Stomach smooth muscle (tissue), 2 donors: ENCODE data around the gene HAUS6.
"Not testable (repeated sequence)": the region's sequence is repeated elsewhere in the genome, so short reads cannot be mapped to it uniquely, and the experiment has no call there.

ENCODE experiments used
- H3K27ac ChIP-seq: one replicate; pipeline ENCODE4 v1.7.0; 2013; ENCODE audit warnings: mild to moderate bottlenecking, low read length, inconsistent platforms
- H3K27me3 ChIP-seq, 2 donors: one replicate each; pipeline ENCODE4 v1.7.0; 2013; ENCODE audit warnings: low read length in 2 of 2; ENCODE audit not compliant: insufficient read depth in 2 of 2, control insufficient read depth in 1 of 2
- H3K36me3 ChIP-seq, 2 donors: one replicate each; pipeline ENCODE4 v1.7.0; 2013; ENCODE audit warnings: low read length in 2 of 2; ENCODE audit not compliant: control insufficient read depth in 2 of 2, insufficient read depth in 2 of 2
- H3K4me1 ChIP-seq: one replicate; pipeline ENCODE4 v1.7.0; 2013; ENCODE audit warnings: low read length; ENCODE audit not compliant: control insufficient read depth, insufficient read depth
- H3K4me3 ChIP-seq, 2 donors: one replicate each; pipeline ENCODE4 v1.7.0; 2013; ENCODE audit warnings: low read length in 2 of 2
- H3K9ac ChIP-seq, 2 donors: one replicate each; pipeline ENCODE4 v1.7.0; 2013; ENCODE audit warnings: low read length in 2 of 2, mild to moderate bottlenecking in 1 of 2
- H3K9me3 ChIP-seq, 2 donors: one replicate each; pipeline ENCODE4 v1.7.0; 2013; ENCODE audit warnings: low read length in 2 of 2; ENCODE audit not compliant: control insufficient read depth in 2 of 2
- donor health status: healthy.
- donor health status: Pancreatic carcinoma.

Gene HAUS6

DNA sequence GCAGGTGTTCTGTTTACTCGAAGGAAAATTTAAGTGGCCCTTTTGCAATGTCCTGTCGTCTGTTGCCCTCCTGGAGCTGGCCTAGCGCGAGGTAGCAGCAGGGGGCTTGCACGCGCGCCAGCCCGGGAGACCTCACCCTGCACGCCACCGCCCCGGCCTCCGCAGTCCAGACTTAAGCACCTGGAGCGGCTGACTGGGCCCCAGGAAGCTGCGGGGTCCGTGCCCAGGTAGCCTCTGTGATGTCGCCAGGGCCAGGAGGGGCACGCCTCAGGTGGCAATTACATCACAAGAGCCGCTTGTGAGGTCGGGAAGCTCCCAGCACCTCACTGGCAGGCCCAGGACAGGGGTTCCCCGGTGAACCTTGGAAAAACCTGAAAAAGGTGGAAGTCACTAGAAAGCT, 69.7 kb downstream of the HAUS6 start, which contains the start of gene SAXO1:
Gene SAXO1, minus strand, starts transcription at position 195 of the 400 bp plus-strand sequence. CDS start 301 bp downstream, outside the sequence.
- Histone ChIP-seq H3K36me3 (no peaks in the 10 kb centered on the region), H3K27me3 (no peaks in the 10 kb centered on the region), H3K4me3 (no peak within 1 kb of the TSS), H3K4me1 (peaks cover 3% of the 10 kb centered on the region), H3K27ac (no peak within 1 kb of the TSS), H3K9me3 (no peaks in the 10 kb centered on the region), H3K9ac (no peak within 1 kb of the TSS)

DNA sequence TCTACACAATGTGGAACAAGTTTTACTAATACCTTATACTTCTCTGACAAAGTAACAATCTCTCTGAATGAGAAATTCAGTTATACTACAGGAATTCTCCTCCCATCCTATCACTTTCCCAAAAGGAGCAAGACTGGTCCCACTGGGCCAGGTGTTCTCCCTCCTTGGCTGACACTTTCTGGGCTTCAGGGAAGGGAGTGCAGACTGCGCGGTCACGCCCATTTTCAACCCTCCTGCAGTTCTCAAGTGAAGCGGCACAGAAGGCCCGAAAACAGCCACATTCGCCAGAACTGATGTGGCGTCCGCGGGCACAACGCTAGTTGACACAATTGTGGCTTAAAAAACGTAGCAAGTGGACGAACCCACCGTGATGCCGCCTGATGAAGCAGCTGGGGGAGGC, 70.3 kb downstream of the HAUS6 start:
- H3K27ac ChIP-seq: no peak overlapping the region
- H3K4me1 ChIP-seq: peaks cover 3% of the 10 kb centered on the region
- no peak overlapping the region for H3K9ac ChIP-seq
- H3K27me3 ChIP-seq: no peaks in the 10 kb centered on the region
- no peaks in the 10 kb centered on the region for H3K9me3 ChIP-seq
- no peak overlapping the region for H3K4me3 ChIP-seq
- no peaks in the 10 kb centered on the region for H3K36me3 ChIP-seq

DNA sequence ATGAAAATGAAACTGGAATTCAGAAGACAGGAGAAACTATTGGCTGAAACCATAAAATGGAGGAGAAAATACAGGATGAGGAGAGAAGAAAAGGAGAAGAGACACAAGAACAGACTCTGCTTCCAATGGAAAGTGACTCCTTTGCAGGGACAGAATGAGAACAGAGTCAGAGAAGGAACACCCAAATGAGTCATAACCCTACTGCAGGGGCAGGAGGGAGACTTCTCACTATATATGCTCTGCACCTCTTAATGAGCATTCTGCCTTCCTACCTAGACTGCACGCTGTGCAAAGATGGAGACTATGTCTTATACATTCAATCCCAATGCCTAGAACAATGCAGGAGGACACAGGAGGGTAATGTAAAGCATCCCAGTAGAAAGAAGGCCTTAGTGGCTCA, 71.8 kb downstream of the HAUS6 start:
- Histone ChIP-seq H3K27me3 (no peaks in the 10 kb centered on the region), H3K36me3 (no peaks in the 10 kb centered on the region), H3K27ac (no peak overlapping the region), H3K4me1 (peaks cover 3% of the 10 kb centered on the region), H3K4me3 (no peak overlapping the region), H3K9me3 (no peaks in the 10 kb centered on the region), H3K9ac (no peak overlapping the region)

DNA sequence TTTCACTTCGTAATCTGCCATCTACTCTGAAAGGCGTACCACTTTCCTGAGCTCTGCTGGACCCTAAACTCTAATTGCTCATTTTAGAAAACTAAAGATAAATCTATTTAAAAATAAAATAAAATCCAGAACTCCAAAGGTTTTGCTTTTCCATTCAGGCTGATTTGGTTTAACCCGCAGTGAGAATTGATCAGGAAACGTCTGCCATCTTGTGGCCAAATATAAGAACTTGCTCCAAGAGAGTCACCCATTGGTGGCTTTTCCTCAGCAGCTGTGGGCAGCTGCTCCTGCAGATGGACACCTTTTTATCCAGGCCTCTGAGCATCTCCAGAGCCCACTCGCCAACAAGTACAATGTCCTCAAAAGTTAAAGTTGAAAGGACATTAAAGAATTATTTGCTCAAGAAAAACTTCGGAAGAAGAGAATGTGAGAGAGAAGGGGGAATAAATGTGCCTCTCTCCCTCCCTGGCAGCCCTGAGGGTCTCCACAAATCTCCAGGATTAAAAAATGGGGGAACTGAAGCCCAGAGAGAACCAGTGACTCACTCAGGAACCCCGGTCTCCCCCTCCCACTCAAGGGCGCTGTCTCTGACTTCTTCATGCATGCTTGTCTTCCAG, 73.8 kb downstream of the HAUS6 start:
- no peaks in the 10 kb centered on the region for H3K27me3 ChIP-seq
- no peak overlapping the region for H3K27ac ChIP-seq
- H3K9ac ChIP-seq: no peak overlapping the region
- peaks cover 3% of the 10 kb centered on the region for H3K4me1 ChIP-seq
- no peaks in the 10 kb centered on the region for H3K36me3 ChIP-seq
- no peak overlapping the region for H3K4me3 ChIP-seq
- no peaks in the 10 kb centered on the region for H3K9me3 ChIP-seq

DNA sequence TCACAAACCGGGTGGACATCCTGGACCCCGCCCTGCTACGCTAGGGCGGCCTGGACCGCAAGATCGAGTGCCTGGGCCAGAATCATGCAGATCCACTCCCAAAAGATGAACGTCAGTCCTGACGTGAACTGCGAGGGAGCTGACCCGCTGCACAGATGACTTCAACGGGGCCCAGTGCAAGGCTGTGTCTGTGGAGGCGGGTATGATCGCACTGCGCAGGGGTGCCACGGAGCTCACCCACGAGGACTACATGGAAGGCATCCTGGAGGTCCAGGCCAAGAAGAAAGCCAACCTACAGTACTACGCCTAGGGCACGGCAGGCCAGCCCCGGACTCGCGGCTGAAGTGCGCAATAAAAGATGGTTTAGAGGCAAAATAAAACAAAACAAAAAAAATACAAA, 74.9 kb downstream of the HAUS6 start:
- Histone ChIP-seq H3K9ac (no peak overlapping the region), H3K27ac (no peak overlapping the region), H3K4me1 (peaks cover 3% of the 10 kb centered on the region), H3K9me3 (no peaks in the 10 kb centered on the region), H3K36me3 (no peaks in the 10 kb centered on the region), H3K4me3 (no peak overlapping the region), H3K27me3 (no peaks in the 10 kb centered on the region)

DNA sequence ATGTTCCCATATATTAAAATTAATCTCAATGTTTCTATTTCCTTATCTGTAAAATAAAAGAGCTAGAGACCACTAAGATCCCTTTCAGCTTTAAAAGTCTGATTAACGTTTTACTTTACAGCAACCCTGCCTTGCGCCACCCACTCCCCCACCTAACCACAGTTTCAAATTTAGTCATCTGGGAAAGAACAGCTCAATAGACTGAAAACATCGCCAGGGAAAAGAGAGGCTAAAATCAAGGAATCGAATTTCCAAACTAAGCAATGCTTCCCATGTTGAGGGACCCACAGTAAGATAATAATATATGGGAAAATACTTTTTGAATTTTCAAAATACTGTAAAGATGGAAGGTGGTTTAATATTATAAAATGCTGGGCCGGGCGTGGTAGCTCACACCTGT, 76.3 kb downstream of the HAUS6 start:
- H3K4me1 ChIP-seq: peaks cover 3% of the 10 kb centered on the region
- peaks cover 0 to under 1% of the 10 kb centered on the region in 2 donors for H3K9me3 ChIP-seq
- no peak overlapping the region for H3K9ac ChIP-seq
- H3K27me3 ChIP-seq: no peaks in the 10 kb centered on the region
- H3K4me3 ChIP-seq: no peak overlapping the region
- H3K36me3 ChIP-seq: no peaks in the 10 kb centered on the region
- no peak overlapping the region for H3K27ac ChIP-seq

DNA sequence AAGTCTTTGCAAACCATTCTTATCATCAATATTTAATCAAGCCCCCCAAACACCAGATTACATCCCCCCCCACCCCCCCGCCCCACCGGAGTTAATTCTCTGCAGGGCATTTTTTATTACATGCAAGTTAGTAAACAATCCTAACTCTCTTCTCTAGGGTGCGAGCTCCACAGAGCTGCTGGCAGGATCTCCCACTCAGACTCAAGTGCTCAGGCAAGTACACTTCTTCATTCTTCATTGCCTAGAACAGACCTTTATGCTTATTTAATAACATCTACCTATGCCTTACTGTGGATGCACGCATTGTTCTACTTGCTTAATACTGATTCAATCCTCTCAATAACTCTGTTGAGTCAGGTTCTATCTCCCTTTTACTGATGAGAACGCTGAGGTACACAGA, 79.6 kb downstream of the HAUS6 start:
- H3K9me3 ChIP-seq: peaks cover 0 to 3% of the 10 kb centered on the region in 2 donors
- H3K27ac ChIP-seq: no peak overlapping the region
- no peaks in the 10 kb centered on the region for H3K4me1 ChIP-seq
- no peaks in the 10 kb centered on the region for H3K36me3 ChIP-seq
- no peaks in the 10 kb centered on the region for H3K27me3 ChIP-seq
- H3K4me3 ChIP-seq: no peak overlapping the region
- no peak overlapping the region for H3K9ac ChIP-seq

DNA sequence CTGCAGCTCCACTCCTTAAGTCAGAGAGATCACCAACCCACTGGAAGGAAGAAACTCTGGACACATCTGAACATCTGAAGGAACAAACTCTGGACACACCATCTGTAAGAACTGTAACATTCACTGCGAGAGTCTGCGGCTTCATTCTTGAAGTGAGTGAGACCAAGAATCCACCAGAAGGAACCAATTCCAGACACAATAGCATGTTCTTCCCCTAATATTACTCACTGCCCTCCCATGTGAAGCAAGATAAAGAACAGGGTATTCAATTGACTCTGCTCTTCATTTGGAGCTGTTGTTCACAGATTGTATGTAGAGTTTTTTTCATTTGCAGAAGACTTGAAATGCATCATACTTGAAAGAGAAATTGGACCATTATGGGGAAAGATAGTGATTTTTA, 80.5 kb downstream of the HAUS6 start:
- Histone ChIP-seq H3K9me3 (peaks cover 0 to 3% of the 10 kb centered on the region in 2 donors), H3K4me3 (no peak overlapping the region), H3K4me1 (no peaks in the 10 kb centered on the region), H3K9ac (no peak overlapping the region), H3K27ac (no peak overlapping the region), H3K27me3 (no peaks in the 10 kb centered on the region), H3K36me3 (no peaks in the 10 kb centered on the region)

DNA sequence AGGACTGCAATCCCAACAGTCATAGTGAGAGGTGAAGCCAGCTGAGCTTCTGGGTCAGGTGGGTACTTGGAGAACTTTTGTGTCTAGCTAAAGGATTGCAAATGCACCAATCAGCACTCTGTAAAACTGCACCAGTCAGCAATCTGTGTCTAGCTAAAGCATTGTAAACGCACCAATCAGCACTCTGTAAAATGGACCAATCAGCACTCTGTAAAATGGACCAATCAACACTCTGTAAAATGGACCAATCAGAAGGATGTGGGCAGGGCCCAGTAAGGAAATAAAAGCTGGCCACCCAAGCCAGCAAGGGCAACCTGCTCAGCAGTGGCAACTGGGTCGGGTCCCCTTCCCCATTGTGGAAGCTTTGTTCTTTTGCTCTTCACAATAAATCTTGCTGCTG, 81.1 kb downstream of the HAUS6 start:
- H3K9ac ChIP-seq, H3K4me1 ChIP-seq, H3K27me3 ChIP-seq, H3K27ac ChIP-seq, H3K9me3 ChIP-seq, H3K36me3 ChIP-seq, H3K4me3 ChIP-seq: not testable (repeated sequence)

DNA sequence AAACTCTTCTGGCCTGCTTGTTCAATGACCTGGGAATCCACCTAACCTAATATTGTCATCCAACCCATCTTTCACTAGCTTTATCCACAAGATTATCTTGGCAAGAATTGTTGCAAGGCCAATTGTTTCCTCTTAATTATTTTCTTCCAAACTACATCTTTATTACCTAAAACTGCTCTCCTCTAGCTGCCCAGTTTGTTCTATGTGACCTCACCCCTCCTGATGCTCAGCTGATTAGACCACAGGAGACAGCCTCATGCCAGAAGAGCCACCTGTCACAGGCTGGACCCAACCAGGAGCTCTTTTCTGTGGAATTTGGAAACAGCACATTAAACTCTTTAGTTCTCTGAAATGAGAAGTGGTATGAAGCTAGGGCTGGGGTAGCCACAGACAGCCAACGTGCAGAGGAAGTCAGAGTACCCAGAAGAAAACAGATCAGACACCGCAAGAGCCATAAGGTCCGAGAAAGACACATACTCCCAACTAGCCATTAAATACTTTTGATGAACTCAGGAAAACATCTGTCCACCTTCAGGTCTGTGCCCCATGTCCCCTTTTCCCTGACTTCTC, 81.7 kb downstream of the HAUS6 start:
- H3K4me3 ChIP-seq: no peak overlapping the region
- H3K36me3 ChIP-seq: no peaks in the 10 kb centered on the region
- peaks cover 0 to 3% of the 10 kb centered on the region in 2 donors for H3K9me3 ChIP-seq
- H3K27ac ChIP-seq: no peak overlapping the region
- no peaks in the 10 kb centered on the region for H3K27me3 ChIP-seq
- no peak overlapping the region for H3K9ac ChIP-seq
- no peaks in the 10 kb centered on the region for H3K4me1 ChIP-seq

DNA sequence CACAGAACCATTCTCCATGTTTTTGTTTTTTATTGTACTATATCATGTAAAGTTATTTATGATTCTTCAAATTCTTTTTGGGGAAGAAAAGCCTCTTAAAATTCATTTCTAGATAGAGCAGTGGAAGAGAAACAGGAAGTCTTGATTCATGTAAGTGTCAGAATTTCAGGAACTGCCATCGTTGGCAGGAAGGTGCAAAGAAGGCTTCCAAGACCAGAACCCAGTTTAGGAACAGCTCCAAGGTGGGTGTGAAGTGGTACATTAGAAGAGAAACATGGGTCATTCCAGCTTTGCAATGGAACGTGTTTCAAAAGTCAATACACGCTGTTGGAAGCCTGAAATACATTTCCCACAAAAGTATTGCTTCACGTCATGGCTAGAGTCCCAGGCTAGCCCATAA, 84.5 kb downstream of the HAUS6 start:
- no peak overlapping the region for H3K27ac ChIP-seq
- peaks cover under 1% of the 10 kb centered on the region for H3K4me1 ChIP-seq
- no peaks in the 10 kb centered on the region for H3K36me3 ChIP-seq
- H3K27me3 ChIP-seq: no peaks in the 10 kb centered on the region
- peaks cover 0 to 3% of the 10 kb centered on the region in 2 donors for H3K9me3 ChIP-seq
- no peak overlapping the region for H3K4me3 ChIP-seq
- no peak overlapping the region for H3K9ac ChIP-seq
